Measurements from ENCODE around the gene SMAD5.
A peak's percentile ranks its signal among the peaks of the same experiment; 100 is the strongest.

SMAD5 gene

GRCh38 chr5:136137497-136138220 lies 5.0 kb downstream of the SMAD5 start:
- Histone ChIP-seq H3K36me3 (replicated peaks; ENCODE audit: insufficient read depth, low read length) (no peaks in the 10 kb centered on the region), H4K20me1 (ENCODE audit: insufficient read depth, low read length) (peaks cover 55% of the 10 kb centered on the region), H3K9me3 (replicated peaks; ENCODE audit: insufficient read depth, low read length) (no peaks in the 10 kb centered on the region), H3K4me2 (ENCODE audit: low read depth, low read length) (no peak overlapping the region), H3K4me3 (ENCODE audit: low read length) (no peak overlapping the region), H3K9ac (ENCODE audit: low read length) (no peak overlapping the region), H3K79me2 (ENCODE audit: low read length) (peaks cover 100% of the 10 kb centered on the region), H3K27me3 (replicated peaks; ENCODE audit: insufficient read depth, low read length) (no peaks in the 10 kb centered on the region), H2AFZ (ENCODE audit: low read length) (no peak overlapping the region), H3F3A (ENCODE audit: insufficient read depth, low read length) (peaks cover 10% of the 10 kb centered on the region; the same call in 1 of the 2 replicates), H3K27ac (ENCODE audit: low read length) (no peak overlapping the region), H3K9me2 (replicated peaks; ENCODE audit: insufficient read depth, low read length) (no peaks in the 10 kb centered on the region), H3K4me1 (ENCODE audit: low read length) (peaks cover 12% of the 10 kb centered on the region)
- no peak for DNase-seq
- TF ChIP-seq EZH2 (optimal IDR thresholded peaks at IDR 0.05; ENCODE audit: low read depth, low read length) (no peak), EZH2phosphoT487 (IDR thresholded peaks at IDR 0.05; ENCODE audit: low read length) (no peak), CTCF (IDR thresholded peaks at IDR 0.05; ENCODE audit: low read length) (no peak)

DNA sequence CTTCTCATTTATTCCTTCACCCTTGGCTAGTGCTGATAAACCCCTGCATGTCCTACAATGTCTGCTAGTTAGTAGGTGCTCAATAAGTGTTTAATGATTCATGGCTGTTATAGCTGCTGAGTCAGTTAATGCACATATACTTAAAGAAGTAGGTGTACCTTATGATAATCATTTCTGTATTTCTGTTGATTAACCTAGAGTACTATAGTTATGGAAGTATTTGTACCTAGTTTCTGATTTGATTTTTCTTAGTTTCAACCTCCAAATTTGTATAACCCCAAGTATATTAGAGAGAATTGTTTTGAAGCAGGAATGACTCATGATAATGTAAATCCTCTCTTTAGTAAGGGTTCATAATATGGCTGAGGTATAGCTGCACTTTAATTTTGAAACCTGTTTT lies 8.9 kb downstream of the SMAD5 start:
- Histone ChIP-seq H3K9me2 (replicated peaks; ENCODE audit: insufficient read depth, low read length) (no peaks in the 10 kb centered on the region), H3K36me3 (replicated peaks; ENCODE audit: insufficient read depth, low read length) (no peaks in the 10 kb centered on the region), H3K4me1 (ENCODE audit: low read length) (no peaks in the 10 kb centered on the region; the same call in 1 of the 2 replicates), H3K9me3 (replicated peaks; ENCODE audit: insufficient read depth, low read length) (no peaks in the 10 kb centered on the region), H4K20me1 (ENCODE audit: insufficient read depth, low read length) (peaks cover 80% of the 10 kb centered on the region), H3K27ac (ENCODE audit: low read length) (no peak overlapping the region), H3K79me2 (ENCODE audit: low read length) (peaks cover 99% of the 10 kb centered on the region), H3K9ac (ENCODE audit: low read length) (no peak overlapping the region), H3K4me3 (ENCODE audit: low read length) (no peak overlapping the region), H2AFZ (ENCODE audit: low read length) (no peak overlapping the region), H3K27me3 (replicated peaks; ENCODE audit: insufficient read depth, low read length) (no peaks in the 10 kb centered on the region), H3F3A (ENCODE audit: insufficient read depth, low read length) (no peaks in the 10 kb centered on the region), H3K4me2 (ENCODE audit: low read depth, low read length) (no peak overlapping the region)
- peak; percentile 7 for DNase-seq
- TF ChIP-seq EZH2phosphoT487 (IDR thresholded peaks at IDR 0.05; ENCODE audit: low read length) (no peak), EZH2 (optimal IDR thresholded peaks at IDR 0.05; ENCODE audit: low read depth, low read length) (no peak), CTCF (IDR thresholded peaks at IDR 0.05; ENCODE audit: low read length) (no peak)

- H3K4me2 ChIP-seq (ENCODE audit: low read depth, low read length), result no peak overlapping the region
- H3K4me1 ChIP-seq (ENCODE audit: low read length), result no peaks in the 10 kb centered on the region; the same call in 1 of the 2 replicates
- H4K20me1 ChIP-seq (ENCODE audit: insufficient read depth, low read length), result peaks cover 73% of the 10 kb centered on the region
- peaks cover 99% of the 10 kb centered on the region for H3K79me2 ChIP-seq (ENCODE audit: low read length)
- H3K4me3 ChIP-seq (ENCODE audit: low read length), result no peak overlapping the region
- no peak overlapping the region for H3K27ac ChIP-seq (ENCODE audit: low read length)
- no peak for DNase-seq
- TF ChIP-seq EZH2 (optimal IDR thresholded peaks at IDR 0.05; ENCODE audit: low read depth, low read length), result no peak
- no peak for TF ChIP-seq CTCF (IDR thresholded peaks at IDR 0.05; ENCODE audit: low read length)
- no peak for TF ChIP-seq EZH2phosphoT487 (IDR thresholded peaks at IDR 0.05; ENCODE audit: low read length)
- no peak overlapping the region for H3K9ac ChIP-seq (ENCODE audit: low read length)
- no peaks in the 10 kb centered on the region for H3K9me3 ChIP-seq (replicated peaks; ENCODE audit: insufficient read depth, low read length)
- no peaks in the 10 kb centered on the region for H3F3A ChIP-seq (ENCODE audit: insufficient read depth, low read length)
- H3K36me3 ChIP-seq (replicated peaks; ENCODE audit: insufficient read depth, low read length), result no peaks in the 10 kb centered on the region
- no peaks in the 10 kb centered on the region for H3K9me2 ChIP-seq (replicated peaks; ENCODE audit: insufficient read depth, low read length)
- no peak overlapping the region for H2AFZ ChIP-seq (ENCODE audit: low read length)
- no peaks in the 10 kb centered on the region for H3K27me3 ChIP-seq (replicated peaks; ENCODE audit: insufficient read depth, low read length)
These were observed 10.7 kb downstream of the SMAD5 start for GRCh38 chr5:136143312-136143711.
